CD4-positive, CD25-positive, alpha-beta regulatory T cell (primary cell): ENCODE results near the gene PCBD1. TPM values are rescaled to one million over a fixed set of nuclear protein-coding genes. Genes with fewer than 3 reads are reported as not detected.
A peak's percentile ranks its signal among the peaks of the same experiment; 100 is the strongest.

Experiments
- ATAC-seq, 2 donors: fragments of 150-1000 bp; cut with Tn5 transposase; one replicate each; pipeline ENCODE4 v1.10.0; 2021; ENCODE audit warnings: low read depth in 2 of 2, moderate number of reproducible peaks in 2 of 2, moderate library complexity in 1 of 2
- DNase-seq, 3 donors: peaks; one replicate each; pipeline versions ENCODE4 v3.0.0 to v3.0.0-alpha.2; 2012 to 2022; ENCODE audit warnings: mixed read lengths in 1 of 3
- H3K27ac ChIP-seq: one replicate; pipeline ENCODE4 v1.7.0; 2013; ENCODE audit warnings: mild to moderate bottlenecking, low read length; ENCODE audit not compliant: insufficient read depth, poor library complexity, severe bottlenecking
- H3K27me3 ChIP-seq: one replicate; pipeline ENCODE4 v1.7.0; 2013; ENCODE audit warnings: low read length; ENCODE audit not compliant: control insufficient read depth, insufficient read depth
- H3K36me3 ChIP-seq: one replicate; pipeline ENCODE4 v1.7.0; 2013; ENCODE audit warnings: mild to moderate bottlenecking, low read length, moderate library complexity; ENCODE audit not compliant: control insufficient read depth, insufficient read depth
- H3K4me1 ChIP-seq: 2 replicates; pipeline ENCODE4 v1.7.0; 2013; ENCODE audit warnings: mild to moderate bottlenecking, low read length; ENCODE audit not compliant: insufficient read depth, control insufficient read depth, poor library complexity, severe bottlenecking
- H3K4me3 ChIP-seq: one replicate; pipeline ENCODE4 v1.7.0; 2013; ENCODE audit warnings: low read depth, mild to moderate bottlenecking, low read length, moderate library complexity
- H3K9me3 ChIP-seq, 2 experiments: 1 replicate in 1 of 2; 2 replicates in 1 of 2; pipeline ENCODE4 v1.7.0; 2013; ENCODE audit warnings: low read length in 2 of 2, mild to moderate bottlenecking in 1 of 2, moderate library complexity in 1 of 2; ENCODE audit not compliant: control insufficient read depth in 2 of 2
- H3K27ac Mint-ChIP-seq, 3 donors: one replicate each; pipeline ENCODE4 v1.8.0; 2020 to 2022; ENCODE audit warnings: mild to moderate bottlenecking in 3 of 3, mixed read lengths in 3 of 3, moderate library complexity in 2 of 3
- H3K27me3 Mint-ChIP-seq: one replicate; pipeline ENCODE4 v1.8.0; 2022; ENCODE audit warnings: mild to moderate bottlenecking, mixed read lengths
- H3K36me3 Mint-ChIP-seq: one replicate; pipeline ENCODE4 v1.8.0; 2020; ENCODE audit warnings: mixed read lengths
- H3K4me1 Mint-ChIP-seq, 4 donors: one replicate each; pipeline ENCODE4 v1.8.0; 2020 to 2022; ENCODE audit warnings: mixed read lengths in 4 of 4, mild to moderate bottlenecking in 1 of 4
- H3K4me3 Mint-ChIP-seq, 4 donors: one replicate each; pipeline ENCODE4 v1.8.0; 2020 to 2022; ENCODE audit warnings: mild to moderate bottlenecking in 4 of 4, mixed read lengths in 4 of 4, moderate library complexity in 3 of 4
- H3K9me3 Mint-ChIP-seq, 7 donors: one replicate each; pipeline ENCODE4 v1.8.0; 2020 to 2022; ENCODE audit warnings: mixed read lengths in 7 of 7, mild to moderate bottlenecking in 3 of 7, moderate library complexity in 2 of 7
- polyA plus RNA-seq, 4 donors: library from polyadenylated mRNA; unstranded; fragments of 300-500 nt; fragmentation: Illumina TruSeq; gene quantifications; one replicate each; pipeline ENCODE4 v1.2.3, GENCODE V29; 2021
- total RNA-seq: library from RNA; stranded (reverse); gene quantifications from one replicate; pipeline ENCODE4 v1.2.3, GENCODE V29; 2022

PCBD1 gene
- total and polyA plus RNA-seq, 5 donors from 2014 or later = 14.0 to 41.7 (median 28.7) TPM

- no peaks in the 10 kb centered on the region for H3K9me3 ChIP-seq
- peaks cover 16% of the 10 kb centered on the region for H3K36me3 Mint-ChIP-seq
- no peak for ATAC-seq
- H3K27ac Mint-ChIP-seq = peak overlapping the region; percentile 46 to 88 (median 58)
- H3K27me3 Mint-ChIP-seq = no peaks in the 10 kb centered on the region
- no peaks in the 10 kb centered on the region for H3K27me3 ChIP-seq
- peak overlapping the region; percentile 37 for H3K27ac ChIP-seq
- peaks cover 17% of the 10 kb centered on the region for H3K36me3 ChIP-seq
- peaks cover 18% of the 10 kb centered on the region for H3K4me1 ChIP-seq
- peaks cover 2 to 23% (median 13%) of the 10 kb centered on the region in 4 donors for H3K4me1 Mint-ChIP-seq
- no peak overlapping the region for H3K4me3 ChIP-seq
- no peaks in the 10 kb centered on the region for H3K9me3 Mint-ChIP-seq
- H3K4me3 Mint-ChIP-seq = peak overlapping the region; percentile 27 to 90 (median 58)
- DNase-seq = no peak
Measured at GRCh38 chr10:70885931-70886903, 2.1 kb downstream of the PCBD1 start.

GRCh38 chr10:70885481-70885880 is 2.9 kb downstream of the PCBD1 start:
- H3K9me3 Mint-ChIP-seq = no peaks in the 10 kb centered on the region
- no peaks in the 10 kb centered on the region for H3K27me3 Mint-ChIP-seq
- no peak for ATAC-seq
- peak overlapping the region in 1 of 3 donors; percentile 88 for H3K27ac Mint-ChIP-seq
- H3K4me1 Mint-ChIP-seq = peaks cover 2 to 23% (median 13%) of the 10 kb centered on the region in 4 donors
- peak overlapping the region in 2 of 4 donors; percentile 27 to 67 for H3K4me3 Mint-ChIP-seq
- no peak for DNase-seq
- peaks cover 18% of the 10 kb centered on the region for H3K4me1 ChIP-seq
- H3K27ac ChIP-seq = no peak overlapping the region
- no peaks in the 10 kb centered on the region for H3K9me3 ChIP-seq
- no peaks in the 10 kb centered on the region for H3K27me3 ChIP-seq
- H3K4me3 ChIP-seq = no peak overlapping the region
- peaks cover 17% of the 10 kb centered on the region for H3K36me3 ChIP-seq
- peaks cover 16% of the 10 kb centered on the region for H3K36me3 Mint-ChIP-seq

- H3K9me3 ChIP-seq = no peaks in the 10 kb centered on the region
- no peaks in the 10 kb centered on the region for H3K27me3 Mint-ChIP-seq
- ATAC-seq = no peak
- H3K36me3 Mint-ChIP-seq = peaks cover 16% of the 10 kb centered on the region
- H3K4me3 ChIP-seq = no peak overlapping the region
- H3K27ac ChIP-seq = no peak overlapping the region
- peak overlapping the region in 1 of 3 donors; percentile 10 for H3K27ac Mint-ChIP-seq
- H3K4me1 Mint-ChIP-seq = peaks cover 6 to 26% (median 12%) of the 10 kb centered on the region in 4 donors
- H3K4me3 Mint-ChIP-seq = peak overlapping the region in 1 of 4 donors; percentile 67
- H3K9me3 Mint-ChIP-seq = no peaks in the 10 kb centered on the region
- H3K27me3 ChIP-seq = no peaks in the 10 kb centered on the region
- peaks cover 18% of the 10 kb centered on the region for H3K4me1 ChIP-seq
- no peak for DNase-seq
- peaks cover 17% of the 10 kb centered on the region for H3K36me3 ChIP-seq
Measured at GRCh38 chr10:70884741-70885140, 3.6 kb downstream of the PCBD1 start.

GRCh38 chr10:70880077-70880534 is 8.3 kb downstream of the PCBD1 start:
- Mint-ChIP-seq H3K4me3 (no peak overlapping the region), H3K27ac (peak overlapping the region in 1 of 3 donors; percentile 72)

GRCh38 chr10:70879207-70879606 is 9.2 kb downstream of the PCBD1 start:
- Mint-ChIP-seq H3K9me3 (no peaks in the 10 kb centered on the region), H3K36me3 (peaks cover 22% of the 10 kb centered on the region), H3K27ac (no peak overlapping the region), H3K27me3 (no peaks in the 10 kb centered on the region), H3K4me1 (peaks cover 0 to 5% (median 3%) of the 10 kb centered on the region in 4 donors), H3K4me3 (no peak overlapping the region)
- ATAC-seq (no peak), DNase-seq (no peak)
- Histone ChIP-seq H3K27ac (no peak overlapping the region), H3K9me3 (no peaks in the 10 kb centered on the region), H3K27me3 (no peaks in the 10 kb centered on the region), H3K36me3 (peaks cover 36% of the 10 kb centered on the region), H3K4me1 (no peaks in the 10 kb centered on the region), H3K4me3 (no peak overlapping the region)

More at GRCh38 chr10:70880077-70880534, 8.3 kb downstream of the PCBD1 start:
- no peaks in the 10 kb centered on the region for H3K9me3 Mint-ChIP-seq
- peaks cover 28% of the 10 kb centered on the region for H3K36me3 Mint-ChIP-seq
- H3K27me3 ChIP-seq = no peaks in the 10 kb centered on the region
- no peaks in the 10 kb centered on the region for H3K27me3 Mint-ChIP-seq
- ATAC-seq = peak; percentile 85
- no peaks in the 10 kb centered on the region for H3K4me1 ChIP-seq
- peaks cover 2 to 5% (median 4%) of the 10 kb centered on the region in 4 donors for H3K4me1 Mint-ChIP-seq
- no peaks in the 10 kb centered on the region for H3K9me3 ChIP-seq
- DNase-seq = peak; percentile 57 to 84 (median 75)
- no peak overlapping the region for H3K4me3 ChIP-seq
- peaks cover 37% of the 10 kb centered on the region for H3K36me3 ChIP-seq
- no peak overlapping the region for H3K27ac ChIP-seq

GRCh38 chr10:70874061-70874460 is 14.3 kb downstream of the PCBD1 start:
- no peak overlapping the region for H3K4me3 ChIP-seq
- H3K27me3 ChIP-seq = no peaks in the 10 kb centered on the region
- Mint-ChIP-seq H3K27ac (no peak overlapping the region), H3K27me3 (no peaks in the 10 kb centered on the region), H3K4me3 (no peak overlapping the region), H3K4me1 (peaks cover 0 to 4% (median 0%) of the 10 kb centered on the region in 4 donors), H3K36me3 (peaks cover 34% of the 10 kb centered on the region), H3K9me3 (no peaks in the 10 kb centered on the region)
- no peak overlapping the region for H3K27ac ChIP-seq
- no peaks in the 10 kb centered on the region for H3K4me1 ChIP-seq
- DNase-seq (no peak), ATAC-seq (no peak)
- no peaks in the 10 kb centered on the region for H3K9me3 ChIP-seq
- peaks cover 48% of the 10 kb centered on the region for H3K36me3 ChIP-seq

DNA sequence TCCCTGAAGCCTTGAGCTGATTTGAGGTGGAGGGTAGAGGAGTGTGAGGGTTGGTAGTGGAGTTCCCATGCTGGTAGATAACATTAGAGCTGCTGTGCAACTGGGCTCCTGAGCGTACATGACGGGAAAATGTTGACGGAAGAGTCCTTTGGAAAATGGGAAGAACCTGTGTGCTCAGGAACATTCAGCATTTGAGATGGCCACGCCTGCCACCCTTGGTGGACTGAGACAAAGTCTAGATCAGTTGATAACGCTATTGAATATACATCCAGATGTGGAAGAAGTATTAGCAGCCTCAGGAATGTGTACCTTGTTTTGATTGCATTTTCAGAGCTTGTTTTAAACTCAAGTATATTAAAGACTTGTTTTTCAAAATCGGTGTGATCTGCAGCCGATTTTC is 16.1 kb downstream of the PCBD1 start:
- Mint-ChIP-seq H3K36me3 (peaks cover 35% of the 10 kb centered on the region), H3K9me3 (no peaks in the 10 kb centered on the region), H3K4me3 (no peak overlapping the region), H3K27me3 (no peaks in the 10 kb centered on the region), H3K4me1 (peaks cover 0 to 4% (median 0%) of the 10 kb centered on the region in 4 donors), H3K27ac (peak overlapping the region in 2 of 3 donors; percentile 21 to 29)
- DNase-seq = no peak
- no peak for ATAC-seq
- no peaks in the 10 kb centered on the region for H3K4me1 ChIP-seq
- H3K4me3 ChIP-seq = no peak overlapping the region
- H3K9me3 ChIP-seq = no peaks in the 10 kb centered on the region
- H3K36me3 ChIP-seq = peaks cover 49% of the 10 kb centered on the region
- H3K27me3 ChIP-seq = no peaks in the 10 kb centered on the region
- H3K27ac ChIP-seq = no peak overlapping the region
